ENCODE data around the gene NTNG2. TPM values are rescaled to one million over a fixed set of nuclear protein-coding genes. Genes with fewer than 3 reads are reported as not detected.

The NTNG2 gene
- total and polyA plus RNA-seq, 9 of the 15 experiments (the other 6 are each of a cell fraction or from before 2014, with no cell fraction given), result 0.01 to 0.11 (median 0.09) TPM; not detected in 6

DNA sequence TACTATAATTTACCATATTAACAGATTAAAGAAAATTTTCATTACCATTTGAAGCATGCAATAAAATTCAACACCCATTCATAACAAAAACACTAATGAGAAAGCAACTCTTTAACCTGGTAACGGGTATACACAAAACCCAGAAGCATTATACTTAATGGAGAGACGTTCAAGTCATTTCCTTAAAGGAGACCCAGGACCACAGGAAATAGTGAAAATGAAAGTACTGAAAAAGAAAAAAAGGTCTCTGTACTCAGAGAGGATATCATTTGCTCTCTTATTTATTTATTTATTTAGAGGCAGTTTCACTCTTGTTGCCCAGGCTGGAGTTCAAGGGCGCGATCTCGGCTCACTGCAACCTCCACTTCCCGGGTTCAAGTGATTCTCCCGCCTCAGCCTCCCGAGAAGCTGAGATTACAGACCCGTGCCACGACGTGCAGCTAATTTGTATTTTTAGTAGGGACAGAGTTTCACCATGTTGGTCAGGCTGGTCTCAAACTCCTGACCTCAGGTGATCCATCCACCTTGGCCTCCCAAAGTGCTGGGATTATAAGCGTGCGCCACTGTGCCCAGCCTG, 131.4 kb downstream of the NTNG2 start:
- intact Hi-C loops (cut with micrococcal nuclease), result no loop called here

More for the DNA sequence above, 131.4 kb downstream of the NTNG2 start:
- WGBS (ENCODE audit: insufficient coverage, low coverage, missing lambda C conversion rate), result 96% methylated on average over 13 of the region's 13 CpGs
- H3K9me1 ChIP-seq (ENCODE audit: control insufficient read depth, insufficient read depth, low read length), result no peaks in the 10 kb centered on the region
- H3K79me2 ChIP-seq (ENCODE audit: control insufficient read depth, insufficient read depth, low read length), result no peaks in the 10 kb centered on the region
- in situ Hi-C loops (cut with MboI), result no loop called here
- TF ChIP-seq CAMTA2 (CRISPR knock-in tag; conservative IDR thresholded peaks at IDR 0.05), result no peak
- no peak for TF ChIP-seq KAT2B (IDR thresholded peaks at IDR 0.05; ENCODE audit: low read depth, low read length)
- no peaks in the 10 kb centered on the region; the same call in 1 of the 2 replicates for H4K20me1 ChIP-seq (replicated peaks; ENCODE audit: control insufficient read depth, insufficient read depth, low read length)
- no peak overlapping the region for H3K27ac ChIP-seq (ENCODE audit: extremely low read depth, low read depth, low read length)
- H2AFZ ChIP-seq (ENCODE audit: low read depth, low read length), result no peak overlapping the region
- peaks cover 0 to 3% of the 10 kb centered on the region in 2 experiments; a peak in 1 of 5 replicates for H3K4me1 ChIP-seq (replicated peaks in 1 of 2; ENCODE audit: control insufficient read depth in 2 of 2, insufficient read depth in 2 of 2, low read length in 2 of 2)
- CTCF ChIA-PET (ENCODE audit: low intra/inter-chr PET ratio), result no interaction called here
- FAIRE-seq (no peak), DNase-seq (ENCODE audit: extremely low read depth in 1 of 4, low spot score in 3 of 4) (no peak), ATAC-seq (no peak)
- H3K9ac ChIP-seq (ENCODE audit: insufficient read depth in 1 of 2, low read depth in 2 of 2, low read length in 2 of 2), result no peak overlapping the region
- H3K4me2 ChIP-seq (ENCODE audit: insufficient read depth, low read length), result no peak overlapping the region
- H3K36me3 ChIP-seq (ENCODE audit: control insufficient read depth, insufficient read depth, low read length), result peaks cover 70% of the 10 kb centered on the region
- H3K9me3 ChIP-seq (replicated peaks; ENCODE audit: control insufficient read depth, insufficient read depth, low read depth, low read length), result no peaks in the 10 kb centered on the region
- POLR2A ChIA-PET, result interaction anchor here (0.7 to 1.0 kb wide), 2 partner anchors 19 to 24 kb away, joined by 3 to 4 read pairs; no protein-coding TSS in a partner anchor
- no TSS peak for BruUV-seq (replicated peaks)
- no peaks in the 10 kb centered on the region for H3K27me3 ChIP-seq (ENCODE audit: control insufficient read depth in 2 of 2, insufficient read depth in 2 of 2, low read length in 2 of 2)
- no peak overlapping the region for H3K4me3 ChIP-seq

Other genes with a start within 250 kb of the NTNG2 start
- gene MED27, start 82.2 kb upstream of the NTNG2 start, total RNA-seq (2014; rRNA removed), result 27.2 and 35.8 TPM in 2 replicates
- 24.0 and 25.2 TPM in 2 replicates for gene MED27, start 82.2 kb upstream of the NTNG2 start, total RNA-seq (2014; rRNA removed; fragmentation: Illumina TruSeq; extraction: Trizol)
- gene MED27, start 82.2 kb upstream of the NTNG2 start, total RNA-seq (2015; rRNA removed; fragmentation: Illumina TruSeq; extraction: Trizol), result 28.9 and 29.7 TPM in 2 replicates
- 36.1 and 38.5 TPM in 2 replicates for gene MED27, start 82.2 kb upstream of the NTNG2 start, total RNA-seq (2021)
- 40.8 and 47.9 TPM in 2 replicates for gene MED27, start 82.2 kb upstream of the NTNG2 start, polyA plus RNA-seq (2011; rRNA removed)
- gene MED27, start 82.2 kb upstream of the NTNG2 start, polyA plus RNA-seq (2014; fragmentation: Illumina TruSeq; extraction: Trizol), result 43.1 and 44.5 TPM in 2 replicates
- 10 to 100 TPM; 73.3 to 91.0 TPM for gene MED27, start 82.2 kb upstream of the NTNG2 start, polyA plus RNA-seq (2014; fragmentation: Nextera tagmentation; extraction: Ambion mirVana)
- 24.4 and 28.2 TPM in 2 replicates for gene MED27, start 82.2 kb upstream of the NTNG2 start, polyA plus RNA-seq (2014; rRNA removed)
- gene SETX, start 192.9 kb downstream of the NTNG2 start, total RNA-seq (2014; rRNA removed), result 27.0 and 28.8 TPM in 2 replicates
- 45.7 and 53.6 TPM in 2 replicates for gene SETX, start 192.9 kb downstream of the NTNG2 start, total RNA-seq (2014; rRNA removed; fragmentation: Illumina TruSeq; extraction: Trizol)
- gene SETX, start 192.9 kb downstream of the NTNG2 start, total RNA-seq (2015; rRNA removed; fragmentation: Illumina TruSeq; extraction: Trizol), result 42.9 and 44.0 TPM in 2 replicates
- 26.0 and 28.7 TPM in 2 replicates for gene SETX, start 192.9 kb downstream of the NTNG2 start, total RNA-seq (2021)
- gene SETX, start 192.9 kb downstream of the NTNG2 start, polyA plus RNA-seq (2011; rRNA removed), result 21.5 and 29.3 TPM in 2 replicates
- gene SETX, start 192.9 kb downstream of the NTNG2 start, polyA plus RNA-seq (2014; fragmentation: Illumina TruSeq; extraction: Trizol), result 21.8 and 25.1 TPM in 2 replicates
- 10 to 100 TPM in 1 of 2 experiments, 1 to 10 TPM in 1; 8.7 to 11.5 TPM for gene SETX, start 192.9 kb downstream of the NTNG2 start, polyA plus RNA-seq (2014; fragmentation: Nextera tagmentation; extraction: Ambion mirVana)
- gene SETX, start 192.9 kb downstream of the NTNG2 start, polyA plus RNA-seq (2014; rRNA removed), result 16.4 and 18.6 TPM in 2 replicates
- 11.1 and 16.3 TPM in 2 replicates for gene TTF1, start 244.8 kb downstream of the NTNG2 start, total RNA-seq (2014; rRNA removed)
- gene TTF1, start 244.8 kb downstream of the NTNG2 start, total RNA-seq (2014; rRNA removed; fragmentation: Illumina TruSeq; extraction: Trizol), result 17.7 and 20.0 TPM in 2 replicates
- gene TTF1, start 244.8 kb downstream of the NTNG2 start, total RNA-seq (2015; rRNA removed; fragmentation: Illumina TruSeq; extraction: Trizol), result 15.8 and 18.5 TPM in 2 replicates
- 12.0 and 13.3 TPM in 2 replicates for gene TTF1, start 244.8 kb downstream of the NTNG2 start, total RNA-seq (2021)
- gene TTF1, start 244.8 kb downstream of the NTNG2 start, polyA plus RNA-seq (2011; rRNA removed), result 9.0 and 15.0 TPM in 2 replicates
- gene TTF1, start 244.8 kb downstream of the NTNG2 start, polyA plus RNA-seq (2014; fragmentation: Illumina TruSeq; extraction: Trizol), result 16.2 and 17.4 TPM in 2 replicates
- 10 to 100 TPM in 1 of 2 experiments, 1 to 10 TPM in 1; 9.0 to 12.4 TPM for gene TTF1, start 244.8 kb downstream of the NTNG2 start, polyA plus RNA-seq (2014; fragmentation: Nextera tagmentation; extraction: Ambion mirVana)
- 15.8 and 19.4 TPM in 2 replicates for gene TTF1, start 244.8 kb downstream of the NTNG2 start, polyA plus RNA-seq (2014; rRNA removed)
- not detected in 2 replicates for gene CFAP77, start 248.2 kb downstream of the NTNG2 start, total RNA-seq (2014; rRNA removed)
- gene CFAP77, start 248.2 kb downstream of the NTNG2 start, total RNA-seq (2014; rRNA removed; fragmentation: Illumina TruSeq; extraction: Trizol), result not detected in 2 replicates
- not detected in 2 replicates for gene CFAP77, start 248.2 kb downstream of the NTNG2 start, total RNA-seq (2015; rRNA removed; fragmentation: Illumina TruSeq; extraction: Trizol)
- not detected in 2 replicates for gene CFAP77, start 248.2 kb downstream of the NTNG2 start, total RNA-seq (2021)
- gene CFAP77, start 248.2 kb downstream of the NTNG2 start, polyA plus RNA-seq (2011; rRNA removed), result not detected in 2 replicates
- not detected in 2 replicates for gene CFAP77, start 248.2 kb downstream of the NTNG2 start, polyA plus RNA-seq (2014; fragmentation: Illumina TruSeq; extraction: Trizol)
- gene CFAP77, start 248.2 kb downstream of the NTNG2 start, polyA plus RNA-seq (2014; fragmentation: Nextera tagmentation; extraction: Ambion mirVana), result not detected
- gene CFAP77, start 248.2 kb downstream of the NTNG2 start, polyA plus RNA-seq (2014; rRNA removed), result not detected in 2 replicates